ENCODE measurements around the gene CD151.

The CD151 gene

GRCh38 chr11:797296-798092 lies 35.3 kb upstream of the CD151 start:
- DNase-seq (ENCODE audit: low spot score), result no peak

- DNase-seq (ENCODE audit: low spot score), result peak; percentile 80
These were observed 34.5 kb upstream of the CD151 start, which contains the start of gene SLC25A22 for GRCh38 chr11:798093-798713. Gene SLC25A22, minus strand, starts transcription at chr11:798281. Its CDS starts 3,275 bp downstream, at chr11:795006.

GRCh38 chr11:799641-800316 lies 33.0 kb upstream of the CD151 start:
- DNase-seq (ENCODE audit: low spot score), result no peak

- no peak for DNase-seq (ENCODE audit: low spot score)
These were observed 32.3 kb upstream of the CD151 start for GRCh38 chr11:800473-800872.

- no peak for DNase-seq (ENCODE audit: low spot score)
These were observed 31.5 kb upstream of the CD151 start for GRCh38 chr11:801097-801780.

GRCh38 chr11:802018-802617 lies 30.6 kb upstream of the CD151 start:
- no peak for DNase-seq (ENCODE audit: low spot score)

GRCh38 chr11:802693-803466 lies 29.9 kb upstream of the CD151 start:
- DNase-seq (ENCODE audit: low spot score), result no peak

GRCh38 chr11:803467-803742 lies 29.3 kb upstream of the CD151 start:
- DNase-seq (ENCODE audit: low spot score), result no peak

GRCh38 chr11:803770-804598 lies 28.8 kb upstream of the CD151 start:
- no peak for DNase-seq (ENCODE audit: low spot score)

GRCh38 chr11:804599-804964 lies 28.2 kb upstream of the CD151 start:
- DNase-seq (ENCODE audit: low spot score), result no peak

- DNase-seq (ENCODE audit: low spot score), result no peak
These were observed 24.1 kb upstream of the CD151 start for GRCh38 chr11:808427-809286.

GRCh38 chr11:809287-810039 lies 23.3 kb upstream of the CD151 start, which contains the start of gene RPLP2:
Gene RPLP2, plus strand, starts transcription at chr11:809967. Its CDS starts 268 bp downstream, at chr11:810235.
- DNase-seq (ENCODE audit: low spot score), result peak; percentile 99

- DNase-seq (ENCODE audit: low spot score), result no peak
These were observed 22.6 kb upstream of the CD151 start for GRCh38 chr11:810040-810567.

- DNase-seq (ENCODE audit: low spot score), result no peak
These were observed 21.1 kb upstream of the CD151 start for GRCh38 chr11:811446-812245.

GRCh38 chr11:812390-812789 lies 20.4 kb upstream of the CD151 start:
- DNase-seq (ENCODE audit: low spot score), result no peak

- DNase-seq (ENCODE audit: low spot score), result no peak
These were observed 19.7 kb upstream of the CD151 start for GRCh38 chr11:813072-813455.

GRCh38 chr11:813456-814096 lies 19.2 kb upstream of the CD151 start:
- DNase-seq (ENCODE audit: low spot score), result no peak

Data from hematopoietic multipotent progenitor cell treated with erythropoietin and hydrocortisone succinate and interleukin-3 and kit ligand, for 17 days (in vitro differentiated cells).